HL-60 (cell line): ENCODE results near the gene CUL4A.

Experiments used
- DNase-seq, 2 experiments: peaks; one replicate each; pipeline ENCODE4 v3.0.0-alpha.2; 2010 to 2020; ENCODE audit warnings: low read depth in 1 of 2, low spot score in 1 of 2
- H3K27ac ChIP-seq: fragments of 250-450 bp; sonication (Bioruptor Pico); replicated peaks from 2 replicates; pipeline ENCODE4 v1.5.1; 2020; ENCODE audit warnings: mild to moderate bottlenecking, moderate library complexity
- H3K27me3 ChIP-seq: fragments of 250-450 bp; sonication (Bioruptor Pico); 2 replicates; pipeline ENCODE4 v1.5.1; 2021; ENCODE audit warnings: mild to moderate bottlenecking, moderate library complexity; ENCODE audit not compliant: insufficient read depth, poor library complexity, severe bottlenecking
- H3K4me3 ChIP-seq: replicated peaks from 2 replicates; pipeline ENCODE4 v1.5.1; 2011; ENCODE audit warnings: mild to moderate bottlenecking, control low read depth, low read length; ENCODE audit not compliant: insufficient read depth
- CTCF ChIP-seq: IDR thresholded peaks from one replicate; pipeline ENCODE4 v1.5.1; 2011; ENCODE audit warnings: low read length, control low read depth, inconsistent platforms; ENCODE audit not compliant: insufficient read depth
- GABPA ChIP-seq: IDR thresholded peaks from 2 replicates; pipeline ENCODE4 v1.6.1; 2012; ENCODE audit warnings: low read depth
- POLR2AphosphoS5 ChIP-seq: IDR thresholded peaks from 2 replicates; pipeline ENCODE4 v1.6.1; 2012; ENCODE audit warnings: low read depth
- REST ChIP-seq: IDR thresholded peaks from 2 replicates; pipeline ENCODE4 v1.6.1; 2012; ENCODE audit warnings: low read depth; ENCODE audit not compliant: insufficient replicate concordance
- SPI1 ChIP-seq: IDR thresholded peaks from 2 replicates; pipeline ENCODE4 v1.6.1; 2012; ENCODE audit warnings: low read depth, mild to moderate bottlenecking, borderline replicate concordance

Gene CUL4A

GRCh38 chr13:113166681-113167080 is 42.7 kb upstream of the CUL4A start:
- DNase-seq, result no peak
- H3K27ac ChIP-seq, result no peak overlapping the region
- no peak for TF ChIP-seq POLR2AphosphoS5
- no peak for TF ChIP-seq SPI1
- no peak for TF ChIP-seq REST
- no peak for TF ChIP-seq GABPA
- no peak for TF ChIP-seq CTCF
- peaks cover 12% of the 10 kb centered on the region for H3K27me3 ChIP-seq
- no peak overlapping the region for H3K4me3 ChIP-seq

GRCh38 chr13:113167155-113167554 is 42.3 kb upstream of the CUL4A start:
- peaks cover 12% of the 10 kb centered on the region for H3K27me3 ChIP-seq
- DNase-seq, result no peak
- H3K27ac ChIP-seq, result no peak overlapping the region
- no peak overlapping the region for H3K4me3 ChIP-seq
- TF ChIP-seq GABPA (no peak), POLR2AphosphoS5 (no peak), REST (no peak), CTCF (no peak), SPI1 (no peak)

GRCh38 chr13:113167575-113167974 is 41.8 kb upstream of the CUL4A start:
- Histone ChIP-seq H3K4me3 (no peak overlapping the region), H3K27me3 (peaks cover 12% of the 10 kb centered on the region), H3K27ac (no peak overlapping the region)
- no peak for DNase-seq
- TF ChIP-seq SPI1, result no peak
- TF ChIP-seq REST, result no peak
- no peak for TF ChIP-seq POLR2AphosphoS5
- no peak for TF ChIP-seq CTCF
- no peak for TF ChIP-seq GABPA
